ENCODE data around the gene ZNHIT6.

The ZNHIT6 gene

DNA sequence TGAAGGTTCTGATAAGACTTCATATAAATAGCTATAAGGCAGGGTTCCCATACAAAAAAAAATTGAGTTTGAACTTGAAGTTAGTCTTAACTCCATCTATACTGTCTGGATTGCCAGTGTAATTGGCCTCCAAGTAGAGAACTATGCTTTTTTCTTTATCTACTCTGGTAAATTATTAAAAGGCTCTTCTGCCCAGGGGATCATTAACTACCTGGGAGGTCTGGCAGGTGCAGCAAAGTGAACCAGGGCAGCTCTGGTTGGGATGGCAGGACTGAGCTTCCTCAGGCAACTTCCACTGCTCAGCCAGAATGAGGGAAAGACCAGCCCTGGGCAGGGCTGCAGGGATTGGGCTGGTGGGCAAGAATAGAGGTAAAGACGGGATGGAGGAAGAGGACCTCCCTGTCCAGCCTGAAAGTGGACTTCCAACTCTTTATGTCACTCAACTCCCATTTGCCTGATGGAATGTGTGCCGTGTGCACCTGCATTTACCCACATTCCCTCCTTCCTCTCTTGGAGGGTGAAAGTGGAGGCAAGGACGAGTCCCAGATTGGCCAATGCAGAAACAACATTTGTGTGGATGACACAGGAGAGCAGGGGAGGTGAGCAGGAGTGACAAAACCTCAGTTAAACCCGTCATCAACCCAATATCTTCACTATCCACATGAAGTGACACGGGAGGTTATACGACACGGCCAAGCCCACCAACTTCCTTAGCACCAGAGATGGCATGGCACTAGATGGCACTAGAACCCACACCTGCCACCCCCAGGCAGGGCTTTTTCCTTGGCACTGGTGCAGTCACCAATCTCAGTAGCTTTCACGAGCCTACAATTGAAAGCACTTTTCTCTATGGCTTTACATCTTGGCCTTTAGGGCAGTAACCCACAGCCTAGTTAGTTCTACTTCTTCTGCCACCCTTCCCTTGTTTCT, 102.5 kb downstream of the ZNHIT6 start:
- TF ChIP-seq GATA1 (IDR thresholded peaks at IDR 0.05; ENCODE audit: low read depth, low read length) (no peak), POLR2A (IDR thresholded peaks at IDR 0.05; ENCODE audit: low read length) (no peak)
- no peak for DNase-seq

GRCh38 chr1:85604298-85604997, 103.8 kb downstream of the ZNHIT6 start:
- no peak for TF ChIP-seq POLR2A (IDR thresholded peaks at IDR 0.05; ENCODE audit: low read length)
- no peak for TF ChIP-seq GATA1 (IDR thresholded peaks at IDR 0.05; ENCODE audit: low read depth, low read length)
- DNase-seq = no peak

DNA sequence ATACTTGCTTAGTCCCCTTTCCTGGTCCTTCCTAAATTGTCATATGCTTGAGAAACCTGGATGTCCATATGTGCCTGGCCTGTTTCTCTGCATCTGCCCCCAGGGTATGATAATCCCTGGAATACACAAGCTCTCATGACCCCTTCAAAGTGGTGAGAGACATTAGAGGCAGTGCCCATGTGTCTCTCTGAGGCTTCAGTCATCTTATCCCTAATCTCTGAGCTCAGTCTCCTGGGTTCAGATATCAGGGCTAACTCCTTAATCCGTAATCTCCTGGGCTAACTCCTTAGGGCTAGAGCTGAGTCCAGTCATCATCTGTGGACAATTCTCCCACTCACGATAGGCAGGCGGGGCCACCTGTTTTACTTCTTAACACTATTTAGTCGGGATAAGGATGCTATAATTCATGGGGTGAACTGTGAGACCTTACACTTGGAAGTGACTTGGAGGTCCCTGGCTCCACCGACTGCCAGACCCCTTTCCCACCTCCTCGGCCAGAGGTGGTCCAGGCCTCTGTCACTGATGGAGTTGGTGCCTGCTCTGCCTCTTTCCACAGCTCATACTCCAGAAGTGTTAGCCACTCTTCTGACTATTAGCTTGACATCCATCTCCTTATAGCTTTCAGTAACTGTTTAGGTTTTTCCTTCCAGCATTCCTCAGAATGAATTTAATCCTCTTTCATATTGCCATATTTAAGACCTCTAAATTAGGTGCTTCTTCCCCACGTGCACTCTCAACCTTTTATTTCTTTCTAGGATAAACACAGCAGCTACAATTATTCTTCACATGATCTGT, 105.0 kb downstream of the ZNHIT6 start:
- DNase-seq = no peak

DNA sequence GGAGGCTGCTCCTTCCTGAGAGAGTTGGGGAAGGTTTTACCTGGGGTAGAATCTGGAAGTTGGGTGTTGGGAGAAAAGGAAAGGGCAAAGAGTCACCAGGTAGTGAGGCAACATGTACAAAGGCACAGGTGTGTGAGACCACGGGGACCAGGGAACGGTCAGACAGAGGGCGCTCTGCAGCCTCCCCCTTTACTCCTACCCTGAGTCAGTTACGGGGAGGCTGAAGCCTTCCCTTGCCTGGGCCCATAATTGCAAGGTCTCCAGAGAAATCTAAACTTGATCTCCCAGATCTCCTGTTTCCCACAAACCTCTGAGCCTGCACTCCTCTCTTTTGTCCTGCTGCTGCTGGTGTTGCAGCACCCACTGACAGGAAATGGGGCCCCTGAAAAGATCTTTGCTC, 105.7 kb downstream of the ZNHIT6 start:
- TF ChIP-seq GATA1 (IDR thresholded peaks at IDR 0.05; ENCODE audit: low read depth, low read length) (no peak), POLR2A (IDR thresholded peaks at IDR 0.05; ENCODE audit: low read length) (no peak)
- DNase-seq = no peak

More for the DNA sequence above, 105.0 kb downstream of the ZNHIT6 start:
- TF ChIP-seq POLR2A (IDR thresholded peaks at IDR 0.05; ENCODE audit: low read length) (no peak), GATA1 (IDR thresholded peaks at IDR 0.05; ENCODE audit: low read depth, low read length) (no peak)

- TF ChIP-seq POLR2A (IDR thresholded peaks at IDR 0.05; ENCODE audit: low read length) (no peak), GATA1 (IDR thresholded peaks at IDR 0.05; ENCODE audit: low read depth, low read length) (no peak)
Observed at GRCh38 chr1:85601901-85602300, 106.3 kb downstream of the ZNHIT6 start.

DNA sequence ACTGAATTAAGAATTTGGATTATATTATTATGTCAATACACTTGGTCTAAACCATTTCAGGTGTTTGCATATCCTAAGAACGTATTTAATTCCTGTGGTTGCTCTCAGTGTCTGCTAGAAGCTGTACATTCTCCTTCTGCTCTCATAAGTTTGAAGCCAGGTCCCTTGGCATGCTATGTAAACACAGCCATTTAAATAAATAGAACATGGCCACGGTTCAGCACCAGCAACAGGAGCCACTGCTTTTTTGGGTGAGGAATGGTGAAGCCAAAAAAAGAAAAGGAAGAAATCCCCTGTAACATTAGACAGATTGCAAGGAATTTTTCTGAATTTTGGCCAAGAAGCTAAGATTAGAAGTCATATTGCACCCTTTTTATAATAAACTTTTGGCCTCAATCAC, 108.6 kb downstream of the ZNHIT6 start:
- TF ChIP-seq POLR2A (IDR thresholded peaks at IDR 0.05; ENCODE audit: low read length) (no peak), GATA1 (IDR thresholded peaks at IDR 0.05; ENCODE audit: low read depth, low read length) (no peak)
- no peak for DNase-seq

More at GRCh38 chr1:85601901-85602300, 106.3 kb downstream of the ZNHIT6 start:
- DNase-seq = no peak

Data from erythroblast (primary cell).